SK-N-SH (cell line): Measurements from ENCODE around the gene SMS. TPM values are rescaled to one million over a fixed set of nuclear protein-coding genes. Genes with fewer than 3 reads are reported as not detected.
A peak's percentile ranks its signal among the peaks of the same experiment; 100 is the strongest.

ENCODE experiments used
- CTCF ChIA-PET: fragments of 300-600, 350-600 bp; formaldehyde crosslinking; extraction: SDS; loops from one replicate; lab custom pipeline; 2021; lab: Yijun Ruan, JAX
- POLR2A ChIA-PET: fragments of 350-600 bp; sonication (Branson Sonifier 250); formaldehyde crosslinking; extraction: SDS; loops from one replicate; lab custom pipeline; 2020; ENCODE audit warnings: antibody characterized with exemption, inconsistent platforms; lab: Yijun Ruan, JAX
- DNase-seq: peaks from one replicate; pipeline ENCODE4 v3.0.0; 2012
- H2AFZ ChIP-seq: fragments of 200-600 bp; sonication (generic); 2 replicates; pipeline ENCODE4 v1.8.1; 2016; ENCODE audit warnings: antibody characterized with exemption, mild to moderate bottlenecking, low read depth
- H3F3A ChIP-seq: fragments of 200-600 bp; sonication (generic); replicated peaks from 2 replicates; pipeline ENCODE3; 2016; ENCODE audit warnings: antibody characterized with exemption, mild to moderate bottlenecking; ENCODE audit not compliant: insufficient read depth
- H3K27ac ChIP-seq, 2 experiments: fragments of 200-500 bp in 1 of 2; fragments of 200-600 bp in 1 of 2; sonication (Bioruptor generic) in 1 of 2; sonication (generic), shearing (Covaris generic) in 1 of 2; 2 replicates each; pipeline versions ENCODE4 v1.5.1 to v1.6.1; 2014 to 2016; ENCODE audit warnings: low read depth in 2 of 2, inconsistent platforms in 1 of 2, low read length in 1 of 2, mild to moderate bottlenecking in 1 of 2, mixed read lengths in 1 of 2
- H3K27me3 ChIP-seq: fragments of 200-600 bp; sonication (generic), shearing (Covaris generic); 2 replicates; pipeline ENCODE4 v1.6.1; 2016; ENCODE audit warnings: mixed run types; ENCODE audit not compliant: insufficient read depth
- H3K36me3 ChIP-seq, 2 experiments: fragments of 200-500 bp in 1 of 2; fragments of 200-600 bp in 1 of 2; sonication (Bioruptor generic) in 1 of 2; sonication (generic) in 1 of 2; replicated peaks in 1 of 2; 2 replicates each; pipeline versions ENCODE3 to v1.5.1; 2014 to 2016; ENCODE audit warnings: low read length in 1 of 2, mild to moderate bottlenecking in 1 of 2; ENCODE audit not compliant: insufficient read depth in 2 of 2, control insufficient read depth in 1 of 2
- H3K4me1 ChIP-seq, 2 experiments: fragments of 200-500 bp in 1 of 2; fragments of 200-600 bp in 1 of 2; sonication (Bioruptor generic) in 1 of 2; sonication (generic), shearing (Covaris generic) in 1 of 2; 2 replicates each; pipeline versions ENCODE4 v1.5.1 to v1.6.1; 2014 to 2016; ENCODE audit warnings: low read depth in 1 of 2, low read length in 1 of 2, mixed run types in 1 of 2; ENCODE audit not compliant: insufficient read depth in 2 of 2, control insufficient read depth in 1 of 2
- H3K4me2 ChIP-seq: fragments of 200-600 bp; sonication (generic), shearing (Covaris generic); 2 replicates; pipeline ENCODE4 v1.6.1; 2017; ENCODE audit warnings: mixed run types
- H3K4me3 ChIP-seq, 2 experiments: fragments of 200-500 bp in 1 of 2; fragments of 200-600 bp in 1 of 2; sonication (Bioruptor generic) in 1 of 2; sonication (generic), shearing (Covaris generic) in 1 of 2; 2 replicates each; pipeline versions ENCODE4 v1.5.1 to v1.8.1; 2014 to 2016; ENCODE audit warnings: low read depth in 2 of 2, inconsistent platforms in 1 of 2, low read length in 1 of 2, mild to moderate bottlenecking in 1 of 2, mixed read lengths in 1 of 2, moderate library complexity in 1 of 2
- H3K79me2 ChIP-seq: fragments of 200-600 bp; sonication (generic); 2 replicates; pipeline ENCODE4 v1.8.1; 2017; ENCODE audit warnings: mild to moderate bottlenecking; ENCODE audit not compliant: insufficient read depth
- H3K9ac ChIP-seq: fragments of 200-600 bp; sonication (generic); 2 replicates; pipeline ENCODE4 v1.6.1; 2017; ENCODE audit warnings: mixed run types
- H3K9me2 ChIP-seq: fragments of 200-600 bp; sonication (generic); 2 replicates; pipeline ENCODE4 v1.6.1; 2017; ENCODE audit warnings: mixed run types
- H3K9me3 ChIP-seq: fragments of 200-600 bp; sonication (generic); 2 replicates; pipeline ENCODE4 v1.6.1; 2017; ENCODE audit warnings: mixed run types, mild to moderate bottlenecking, moderate library complexity
- H4K20me1 ChIP-seq: fragments of 200-600 bp; sonication (generic); 2 replicates; pipeline ENCODE4 v1.6.1; 2017; ENCODE audit warnings: mild to moderate bottlenecking, mixed run types; ENCODE audit not compliant: insufficient read depth
- CHD2 ChIP-seq: fragments of 150-350 bp; IDR thresholded peaks from 2 replicates; pipeline ENCODE4 v1.6.1; 2018; ENCODE audit warnings: low read length; ENCODE audit not compliant: partially characterized antibody
- EP300 ChIP-seq, 2 experiments: IDR thresholded peaks; 2 replicates each; pipeline versions ENCODE4 v1.4.0 to v1.6.1; 2012; ENCODE audit warnings: borderline replicate concordance in 1 of 2, low read depth in 1 of 2, low read length in 1 of 2
- EZH2phosphoT487 ChIP-seq: fragments of 200-600 bp; sonication (generic); IDR thresholded peaks from 2 replicates; pipeline ENCODE4 v1.6.1; 2017; ENCODE audit warnings: low read depth, mixed run types, mild to moderate bottlenecking, antibody characterized with exemption, moderate library complexity, borderline replicate concordance
- GABPA ChIP-seq: IDR thresholded peaks from 2 replicates; pipeline ENCODE4 v1.4.0; 2012; ENCODE audit warnings: low read depth, mild to moderate bottlenecking
- GATA2 ChIP-seq: sonication (generic); formaldehyde crosslinking; IDR thresholded peaks from 2 replicates; pipeline ENCODE4 v1.5.0; 2020; ENCODE audit warnings: mild to moderate bottlenecking, missing genetic modification reagents
- MEF2A ChIP-seq: IDR thresholded peaks from 2 replicates; pipeline ENCODE4 v1.4.0; 2012; ENCODE audit warnings: low read depth, borderline replicate concordance
- MXI1 ChIP-seq: IDR thresholded peaks from 2 replicates; pipeline ENCODE4 v1.6.1; 2012; ENCODE audit warnings: mild to moderate bottlenecking, low read depth, low read length, improper control_type of control experiment
- NFIC ChIP-seq: IDR thresholded peaks from 2 replicates; pipeline ENCODE4 v1.4.0; 2012; ENCODE audit warnings: borderline replicate concordance
- NRF1 ChIP-seq: IDR thresholded peaks from 2 replicates; pipeline ENCODE4 v1.6.1; 2012; ENCODE audit warnings: low read depth, mild to moderate bottlenecking, low read length
- SIN3A ChIP-seq: IDR thresholded peaks from 2 replicates; pipeline ENCODE4 v1.6.1; 2012; ENCODE audit warnings: low read depth, mild to moderate bottlenecking, low read length, moderate library complexity, borderline replicate concordance
- SMC3 ChIP-seq: IDR thresholded peaks from 2 replicates; pipeline ENCODE4 v1.6.1; 2012; ENCODE audit warnings: low read depth, low read length, improper control_type of control experiment
- TCF12 ChIP-seq: IDR thresholded peaks from 2 replicates; pipeline ENCODE4 v1.4.0; 2012
- TEAD4 ChIP-seq: IDR thresholded peaks from 2 replicates; pipeline ENCODE4 v1.4.0; 2012; ENCODE audit warnings: mild to moderate bottlenecking, borderline replicate concordance; ENCODE audit not compliant: insufficient read depth
- WGBS: methylation state at CpG from one replicate; pipeline ENCODE4 v1.1.6; 2017; ENCODE audit warnings: low lambda C conversion rate; 5-methylcytosine and 5-hydroxymethylcytosine counted together
- polyA plus RNA-seq, 3 experiments: library from polyadenylated mRNA; depleted of rRNA; stranded (reverse); fragments of >200 nt; gene quantifications; 2 replicates each; pipeline ENCODE4 v1.2.3, GENCODE V29; 2012
- TF ChIP-seq, protein P1 (sequence below): fragments of 150-350 bp; IDR thresholded peaks from 2 replicates; pipeline ENCODE4 v1.6.1; 2017; ENCODE audit warnings: antibody characterized with exemption, low read length, low read depth, borderline replicate concordance
- TF ChIP-seq, protein P2 (sequence below): IDR thresholded peaks from 2 replicates; pipeline ENCODE4; 2012

Gene SMS
- polyA plus RNA-seq, 1 of the 3 experiments (the other 2 are of a cell fraction): 116 TPM

DNA sequence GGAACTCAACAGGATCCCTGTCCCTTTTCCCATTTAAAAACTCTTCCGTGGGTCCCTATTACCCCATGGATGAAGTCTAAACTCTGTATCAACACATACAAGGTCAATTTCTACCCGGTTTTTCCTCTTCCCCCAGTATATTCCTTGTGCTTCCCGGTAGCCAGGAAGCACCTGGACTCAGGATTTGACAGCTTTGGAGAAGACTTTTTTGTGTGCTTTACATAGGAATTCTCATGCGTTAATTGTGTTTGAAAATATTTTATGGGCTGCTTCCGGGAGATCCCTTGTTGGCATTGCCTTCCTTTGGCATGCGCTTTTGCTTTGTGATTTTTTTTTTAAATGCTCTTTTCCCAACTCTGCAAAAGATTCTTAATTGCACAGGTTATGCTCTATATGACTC lies 7.2 kb downstream of the SMS start:
- POLR2A ChIA-PET: interaction anchor here (0.8 kb wide), 1 partner anchor 9 kb away, joined by 3 read pairs; no protein-coding TSS in a partner anchor
- peak overlapping the region; percentile 69 for H3K4me2 ChIP-seq
- TF ChIP-seq SIN3A (no peak), MXI1 (no peak), TEAD4 (no peak), NFIC (no peak), NRF1 (no peak), SMC3 (no peak), MEF2A (no peak), EZH2phosphoT487 (no peak), GABPA (no peak), CHD2 (no peak), GATA2 (no peak), TCF12 (no peak)
- TF ChIP-seq, protein P1, sequence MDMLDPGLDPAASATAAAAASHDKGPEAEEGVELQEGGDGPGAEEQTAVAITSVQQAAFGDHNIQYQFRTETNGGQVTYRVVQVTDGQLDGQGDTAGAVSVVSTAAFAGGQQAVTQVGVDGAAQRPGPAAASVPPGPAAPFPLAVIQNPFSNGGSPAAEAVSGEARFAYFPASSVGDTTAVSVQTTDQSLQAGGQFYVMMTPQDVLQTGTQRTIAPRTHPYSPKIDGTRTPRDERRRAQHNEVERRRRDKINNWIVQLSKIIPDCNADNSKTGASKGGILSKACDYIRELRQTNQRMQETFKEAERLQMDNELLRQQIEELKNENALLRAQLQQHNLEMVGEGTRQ: no peak

DNA sequence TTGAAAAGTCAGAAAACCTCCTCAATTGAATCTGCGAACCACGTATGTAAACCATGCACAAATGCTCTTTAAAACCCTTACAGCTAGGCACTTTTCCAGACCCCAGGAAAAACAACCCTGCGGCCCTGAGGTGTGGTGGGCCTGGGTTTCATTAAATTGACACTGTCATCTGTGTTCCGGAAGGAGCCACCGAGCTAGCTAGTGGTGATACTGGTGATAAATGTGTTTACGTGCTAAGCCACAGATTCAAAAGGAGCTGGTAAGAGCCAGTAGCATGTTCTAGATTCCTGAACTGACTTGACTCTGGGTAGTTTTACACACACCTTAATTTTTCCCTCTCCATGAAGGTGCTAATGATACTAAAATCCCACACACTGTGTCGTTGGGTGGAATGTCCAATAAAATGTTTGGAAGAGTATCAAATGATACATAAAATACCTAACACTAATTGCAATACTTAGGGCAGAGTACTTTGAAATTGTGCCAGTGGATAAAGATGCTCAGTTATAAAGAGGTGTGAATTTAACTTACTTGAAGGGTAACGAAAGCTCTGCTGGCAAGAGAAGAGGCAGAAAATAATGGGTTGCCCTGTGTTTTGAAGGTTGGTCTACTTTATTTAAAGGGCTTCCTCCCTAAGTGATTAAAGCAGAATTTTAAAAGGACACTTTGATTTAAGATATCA lies 8.5 kb downstream of the SMS start:
- H2AFZ ChIP-seq: no peak overlapping the region
- peak; percentile 44 for DNase-seq
- POLR2A ChIA-PET: interaction anchor here (1.5 kb wide), 1 partner anchor 13 kb away, joined by 3 read pairs; no protein-coding TSS in a partner anchor
- H4K20me1 ChIP-seq: peaks cover 93% of the 10 kb centered on the region
- WGBS: 65% methylated on average over 8 of the region's 8 CpGs
- peaks cover 100% of the 10 kb centered on the region for H3K79me2 ChIP-seq
- H3K4me3 ChIP-seq: no peak overlapping the region
- peaks cover 23% of the 10 kb centered on the region for H3F3A ChIP-seq
- no peak overlapping the region for H3K9ac ChIP-seq
- no peak overlapping the region for H3K27ac ChIP-seq
- H3K4me1 ChIP-seq: peaks cover 14 to 33% of the 10 kb centered on the region in 2 experiments
- H3K4me2 ChIP-seq: no peak overlapping the region
- H3K27me3 ChIP-seq: no peaks in the 10 kb centered on the region
- peaks cover 0 to 3% of the 10 kb centered on the region in 2 experiments for H3K36me3 ChIP-seq
- H3K9me2 ChIP-seq: no peaks in the 10 kb centered on the region
- peak; percentile 22; the same call in 1 of the 2 replicates for TF ChIP-seq GATA2
- TF ChIP-seq EP300 (IDR thresholded peaks at IDR 0.05; ENCODE audit: borderline replicate concordance in 1 of 2, low read depth in 1 of 2, low read length in 1 of 2): peak in 1 of 2 experiments; percentile 26; a peak in 1 of 4 replicates
- TF ChIP-seq, protein P2, sequence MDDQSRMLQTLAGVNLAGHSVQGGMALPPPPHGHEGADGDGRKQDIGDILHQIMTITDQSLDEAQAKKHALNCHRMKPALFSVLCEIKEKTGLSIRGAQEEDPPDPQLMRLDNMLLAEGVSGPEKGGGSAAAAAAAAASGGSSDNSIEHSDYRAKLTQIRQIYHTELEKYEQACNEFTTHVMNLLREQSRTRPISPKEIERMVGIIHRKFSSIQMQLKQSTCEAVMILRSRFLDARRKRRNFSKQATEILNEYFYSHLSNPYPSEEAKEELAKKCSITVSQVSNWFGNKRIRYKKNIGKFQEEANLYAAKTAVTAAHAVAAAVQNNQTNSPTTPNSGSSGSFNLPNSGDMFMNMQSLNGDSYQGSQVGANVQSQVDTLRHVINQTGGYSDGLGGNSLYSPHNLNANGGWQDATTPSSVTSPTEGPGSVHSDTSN: no peak
- TF ChIP-seq, all 33 proteins: peak for 2
- CTCF ChIA-PET: interaction anchor here (2.5 kb wide), 1 partner anchor 36 kb away, joined by 9 read pairs; no protein-coding TSS in a partner anchor
- H3K9me3 ChIP-seq: no peaks in the 10 kb centered on the region

More for the DNA sequence above, 7.2 kb downstream of the SMS start:
- Histone ChIP-seq H4K20me1 (peaks cover 80% of the 10 kb centered on the region), H3K9ac (peak overlapping the region; percentile 29; the same call in 1 of the 2 replicates), H3K4me3 (peak overlapping the region in 1 of 2 experiments; percentile 34; a peak in 2 of 4 replicates), H3F3A (peaks cover 30% of the 10 kb centered on the region), H2AFZ (no peak overlapping the region), H3K9me3 (no peaks in the 10 kb centered on the region), H3K4me1 (peaks cover 16 to 30% of the 10 kb centered on the region in 2 experiments), H3K27ac (peak overlapping the region in 1 of 2 experiments; percentile 93; a peak in 2 of 4 replicates), H3K79me2 (peaks cover 95% of the 10 kb centered on the region), H3K36me3 (no peaks in the 10 kb centered on the region), H3K9me2 (no peaks in the 10 kb centered on the region), H3K27me3 (no peaks in the 10 kb centered on the region)
- CTCF ChIA-PET: interaction anchor here (2.5 kb wide), 1 partner anchor 37 kb away, joined by 9 read pairs; no protein-coding TSS in a partner anchor
- WGBS: 60% methylated on average over 6 of the region's 6 CpGs
- no peak for DNase-seq
